IMR-90 (cell line): ENCODE measurements around the gene RAB3GAP2. TPM values are rescaled to one million over a fixed set of nuclear protein-coding genes. Genes with fewer than 3 reads are reported as not detected.

Experiments
- ATAC-seq: fragments of 200-7000 bp; cut with Tn5 transposase; 2 replicates; pipeline ENCODE4 v1.9.1; 2020; ENCODE audit warnings: low read depth, mild to moderate bottlenecking, moderate library complexity
- BruUV-seq: library from RNA; stranded (reverse); fragments of 400-500 nt; replicated peaks from 2 replicates; lab custom pipeline; 2021; lab: Mats Ljungman, UMichigan
- CTCF ChIA-PET: fragments of 300-600 bp; formaldehyde crosslinking; extraction: SDS; loops from one replicate; lab custom pipeline; 2021; ENCODE audit warnings: antibody characterized with exemption; lab: Yijun Ruan, JAX
- POLR2A ChIA-PET: fragments of 300-600 bp; sonication (Branson Sonifier 250); formaldehyde crosslinking; loops from one replicate; lab custom pipeline; 2022; ENCODE audit warnings: antibody characterized with exemption; ENCODE audit not compliant: unreplicated experiment; lab: Charles Lee
- DNase-seq: peaks from one replicate; pipeline ENCODE4 v3.0.0; 2013
- H2AFZ ChIP-seq: replicated peaks from 2 replicates; pipeline ENCODE3; 2013; ENCODE audit warnings: low read length, mild to moderate bottlenecking; ENCODE audit not compliant: poor library complexity
- H2AK5ac ChIP-seq: 2 replicates; pipeline ENCODE4 v1.6.1; 2013; ENCODE audit warnings: low read depth, low read length, inconsistent platforms
- H2AK9ac ChIP-seq: replicated peaks from 2 replicates; pipeline ENCODE3; 2013; ENCODE audit warnings: mild to moderate bottlenecking, low read depth, low read length, moderate library complexity; ENCODE audit not compliant: poor library complexity
- H2BK120ac ChIP-seq: 2 replicates; pipeline ENCODE4 v1.6.1; 2013; ENCODE audit warnings: low read depth, low read length, inconsistent platforms
- H2BK15ac ChIP-seq: 3 replicates; pipeline ENCODE4 v1.6.1; 2013; ENCODE audit warnings: low read depth, low read length, inconsistent platforms
- H2BK20ac ChIP-seq: 2 replicates; pipeline ENCODE4 v1.6.1; 2013; ENCODE audit warnings: low read depth, mild to moderate bottlenecking, inconsistent platforms, low read length, moderate library complexity
- H2BK5ac ChIP-seq: 2 replicates; pipeline ENCODE4 v1.6.1; 2013; ENCODE audit warnings: mild to moderate bottlenecking, low read depth, low read length, inconsistent platforms; ENCODE audit not compliant: poor library complexity, severe bottlenecking
- H3K14ac ChIP-seq: replicated peaks from 2 replicates; pipeline ENCODE4 v1.6.1; 2013; ENCODE audit warnings: low read depth, low read length, inconsistent platforms
- H3K18ac ChIP-seq: 2 replicates; pipeline ENCODE4 v1.6.1; 2013; ENCODE audit warnings: low read depth, low read length, control low read depth
- H3K23ac ChIP-seq: 2 replicates; pipeline ENCODE4 v1.6.1; 2013; ENCODE audit warnings: low read depth, low read length, inconsistent platforms
- H3K27ac ChIP-seq: 2 replicates; pipeline ENCODE4 v1.5.1; 2013; ENCODE audit warnings: mild to moderate bottlenecking, control low read depth, low read length; ENCODE audit not compliant: insufficient read depth
- H3K27me3 ChIP-seq: 2 replicates; pipeline ENCODE4 v1.6.1; 2013; ENCODE audit warnings: low read length; ENCODE audit not compliant: control insufficient read depth, insufficient read depth
- H3K36me3 ChIP-seq: 2 replicates; pipeline ENCODE4 v1.6.1; 2013; ENCODE audit warnings: low read length, mixed read lengths; ENCODE audit not compliant: control insufficient read depth, insufficient read depth
- H3K4ac ChIP-seq: 2 replicates; pipeline ENCODE4 v1.6.1; 2013; ENCODE audit warnings: low read depth, low read length, inconsistent platforms
- H3K4me1 ChIP-seq: 2 replicates; pipeline ENCODE4 v1.6.1; 2013; ENCODE audit warnings: low read length, mixed read lengths; ENCODE audit not compliant: control insufficient read depth, insufficient read depth
- H3K4me2 ChIP-seq: 2 replicates; pipeline ENCODE4 v1.6.1; 2013; ENCODE audit warnings: low read depth, mild to moderate bottlenecking, control low read depth, low read length, moderate library complexity
- H3K4me3 ChIP-seq: 2 replicates; pipeline ENCODE4 v1.5.1; 2013; ENCODE audit warnings: low read depth, mild to moderate bottlenecking, control low read depth, low read length, moderate library complexity; ENCODE audit not compliant: insufficient read depth
- H3K56ac ChIP-seq: 2 replicates; pipeline ENCODE4 v1.6.1; 2013; ENCODE audit warnings: low read length, inconsistent platforms; ENCODE audit not compliant: insufficient read depth; ENCODE audit errors: extremely low read depth
- H3K79me1 ChIP-seq, 2 experiments: 2 replicates each; pipeline ENCODE4 v1.6.1; 2013; ENCODE audit warnings: low read length in 2 of 2, inconsistent platforms in 1 of 2, low read depth in 1 of 2
- H3K9ac ChIP-seq: 2 replicates; pipeline ENCODE4 v1.6.1; 2013; ENCODE audit warnings: low read depth, low read length, control low read depth
- H3K9me1 ChIP-seq: 2 replicates; pipeline ENCODE4 v1.6.1; 2013; ENCODE audit warnings: low read length, inconsistent platforms; ENCODE audit not compliant: insufficient read depth
- H3K9me3 ChIP-seq: 2 replicates; pipeline ENCODE4 v1.6.1; 2013; ENCODE audit warnings: low read length; ENCODE audit not compliant: control insufficient read depth, insufficient read depth
- H4K20me1 ChIP-seq: 2 replicates; pipeline ENCODE4 v1.6.1; 2013; ENCODE audit warnings: low read length, inconsistent platforms; ENCODE audit not compliant: insufficient read depth
- H4K5ac ChIP-seq: 2 replicates; pipeline ENCODE4 v1.6.1; 2013; ENCODE audit warnings: mild to moderate bottlenecking, low read depth, low read length, control low read depth
- H4K8ac ChIP-seq, 2 experiments: 2 replicates each; pipeline ENCODE4 v1.6.1; 2013; ENCODE audit warnings: low read depth in 2 of 2, low read length in 2 of 2, control low read depth in 1 of 2, inconsistent platforms in 1 of 2
- H4K91ac ChIP-seq: 2 replicates; pipeline ENCODE4 v1.6.1; 2013; ENCODE audit warnings: low read depth, low read length, inconsistent platforms; ENCODE audit not compliant: insufficient read depth
- CHD1 ChIP-seq: IDR thresholded peaks from 2 replicates; pipeline ENCODE4 v1.6.1; 2012; ENCODE audit warnings: low read depth, low read length, improper control_type of control experiment
- FOS ChIP-seq: fragments of 150-350 bp; IDR thresholded peaks from 2 replicates; pipeline ENCODE4 v1.6.1; 2016; ENCODE audit warnings: low read depth, low read length
- MAZ ChIP-seq: IDR thresholded peaks from 2 replicates; pipeline ENCODE4 v1.6.1; 2012; ENCODE audit warnings: low read depth, mild to moderate bottlenecking, low read length, improper control_type of control experiment, moderate library complexity, borderline replicate concordance
- MXI1 ChIP-seq: IDR thresholded peaks from 2 replicates; pipeline ENCODE4 v1.6.1; 2012; ENCODE audit warnings: low read depth, mild to moderate bottlenecking, low read length, moderate library complexity, borderline replicate concordance
- POLR2A ChIP-seq: IDR thresholded peaks from 2 replicates; pipeline ENCODE4 v1.6.1; 2012; ENCODE audit warnings: mild to moderate bottlenecking, low read depth, low read length
- RAD21 ChIP-seq: IDR thresholded peaks from 2 replicates; pipeline ENCODE4 v1.6.1; 2012; ENCODE audit warnings: low read length, improper control_type of control experiment
- RCOR1 ChIP-seq: IDR thresholded peaks from 2 replicates; pipeline ENCODE4 v1.6.1; 2012; ENCODE audit warnings: mild to moderate bottlenecking, low read length, improper control_type of control experiment; ENCODE audit not compliant: insufficient replicate concordance
- RFX5 ChIP-seq: IDR thresholded peaks from 2 replicates; pipeline ENCODE4 v1.8.0; 2012; ENCODE audit warnings: low read depth, mild to moderate bottlenecking, low read length, moderate library complexity
- SMC3 ChIP-seq: fragments of 150-350 bp; IDR thresholded peaks from 2 replicates; pipeline ENCODE4 v1.6.1; 2016; ENCODE audit warnings: low read depth, mild to moderate bottlenecking, antibody characterized with exemption, low read length, moderate library complexity
- WGBS, 2 experiments: methylation state at CpG; one replicate each; pipeline versions ENCODE4 v1.1.5 to v1.1.7; 2013; ENCODE audit warnings: missing lambda C conversion rate in 2 of 2; ENCODE audit not compliant: insufficient read length in 1 of 2; ENCODE audit errors: extremely low coverage in 2 of 2; 5-methylcytosine and 5-hydroxymethylcytosine counted together
- dilution Hi-C: fragments of 300-500 bp; cut with HindIII; formaldehyde crosslinking; loops from one replicate; pipeline ENCODE4 v1.14.3; 2018; ENCODE audit warnings: low sequenced_read_pairs; ENCODE audit not compliant: unreplicated experiment
- in situ Hi-C: fragments of 300-500 bp; cut with MboI; formaldehyde crosslinking; loops from 3 replicates; pipeline ENCODE4 v1.14.3; 2019; ENCODE audit warnings: low sequenced_read_pairs, inconsistent platforms, mixed read lengths
- intact Hi-C: fragments of 100-400 bp; cut with micrococcal nuclease; formaldehyde crosslinking; loops from 2 replicates; pipeline ENCODE4 v1.10.0; 2022
- polyA plus RNA-seq, 3 experiments: library from polyadenylated mRNA; depleted of rRNA; stranded (reverse); fragments of >200 nt; gene quantifications; 2 replicates each; pipeline ENCODE4 v1.2.3, GENCODE V29; 2012; ENCODE audit warnings: low replicate concordance in 1 of 3
- total RNA-seq: library from RNA; depleted of rRNA; stranded (reverse); fragments of >200 nt; gene quantifications from 2 replicates; pipeline ENCODE4 v1.2.3, GENCODE V29; 2012
- TF ChIP-seq, protein P1 (sequence below): fragments of 150-350 bp; IDR thresholded peaks from 2 replicates; pipeline ENCODE4 v1.6.1; 2017; ENCODE audit warnings: mild to moderate bottlenecking, antibody characterized with exemption, low read length, low read depth
- TF ChIP-seq, protein P2 (sequence below): fragments of 150-350 bp; IDR thresholded peaks from 2 replicates; pipeline ENCODE4 v1.6.1; 2016; ENCODE audit warnings: low read depth, mild to moderate bottlenecking, low read length, moderate library complexity, borderline replicate concordance
- TF ChIP-seq, protein P3 (sequence below): conservative IDR thresholded peaks from 2 replicates; pipeline ENCODE4 v1.5.1; 2012; ENCODE audit warnings: mild to moderate bottlenecking, low read depth, low read length, improper control_type of control experiment

Gene RAB3GAP2
- total and polyA plus RNA-seq, 2 of the 4 experiments (the other 2 are of a cell fraction), result 12.3 to 37.8 TPM

DNA sequence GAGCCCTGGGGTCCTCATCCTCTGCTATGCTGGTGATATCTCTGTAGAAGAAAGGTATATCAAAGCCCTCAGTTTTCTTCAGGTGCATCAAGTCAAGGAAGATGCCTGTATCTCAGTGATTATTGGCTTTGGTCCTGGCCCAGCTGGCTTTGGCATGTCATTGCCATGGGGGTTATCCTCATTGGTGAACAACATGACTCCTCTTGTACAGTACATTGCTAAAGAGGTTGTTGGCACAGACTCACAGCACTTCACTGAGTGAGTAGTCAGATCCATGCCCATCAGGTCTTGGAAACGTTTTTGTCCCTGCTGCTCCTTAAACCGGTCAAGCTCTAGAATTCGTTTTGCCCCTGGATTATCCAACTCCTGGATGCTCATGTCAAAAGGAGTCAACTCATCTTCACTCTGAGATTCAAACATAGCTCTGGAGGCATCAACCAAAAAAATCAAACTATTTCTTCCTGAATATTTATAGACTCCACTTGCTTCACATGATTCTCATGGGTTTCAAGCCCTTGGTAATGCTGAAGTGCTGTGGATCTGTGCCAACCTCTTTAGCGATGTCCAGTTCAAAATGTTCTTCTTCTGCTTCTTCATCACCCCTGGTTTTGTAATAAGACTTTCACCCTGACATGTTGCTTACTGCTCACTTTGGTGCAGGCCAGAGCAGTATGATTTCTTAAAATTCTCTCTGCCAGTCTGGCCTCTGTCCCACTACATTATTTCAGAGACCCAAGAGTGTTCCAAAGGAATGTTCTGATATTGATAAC is 43.0 kb upstream of the RAB3GAP2 start:
- H2AK5ac ChIP-seq, result no peak overlapping the region
- H4K20me1 ChIP-seq, result no peaks in the 10 kb centered on the region
- ChIA-PET CTCF (no interaction called here), POLR2A (no interaction called here)
- no peaks in the 10 kb centered on the region for H3K9me3 ChIP-seq
- no peak overlapping the region for H2BK20ac ChIP-seq
- H3K18ac ChIP-seq, result no peak overlapping the region
- DNase-seq (no peak), ATAC-seq (no peak)
- WGBS, 2 experiments, result 52% methylated on average over 2 of the region's 4 CpGs; no CpG with 5 or more reads in 1 of the 2 experiments
- H4K8ac ChIP-seq, result no peak overlapping the region
- H2AK9ac ChIP-seq, result no peak overlapping the region
- no peak overlapping the region for H3K14ac ChIP-seq
- H3K4me1 ChIP-seq, result no peaks in the 10 kb centered on the region
- no peak overlapping the region for H2BK5ac ChIP-seq
- H3K4me2 ChIP-seq, result no peak overlapping the region
- in situ Hi-C loops (no loop called here), dilution Hi-C loops (no loop called here), intact Hi-C loops (no loop called here)
- H4K91ac ChIP-seq, result no peak overlapping the region
- H2AFZ ChIP-seq, result no peak overlapping the region
- no peak overlapping the region for H3K56ac ChIP-seq
- no peak overlapping the region for H3K4me3 ChIP-seq
- no peak overlapping the region for H3K9ac ChIP-seq
- no peaks in the 10 kb centered on the region for H3K9me1 ChIP-seq
- H3K27ac ChIP-seq, result no peak overlapping the region
- H4K5ac ChIP-seq, result no peak overlapping the region
- no peak overlapping the region for H2BK120ac ChIP-seq
- H3K27me3 ChIP-seq, result no peaks in the 10 kb centered on the region
- no peak overlapping the region for H3K4ac ChIP-seq
- H3K79me1 ChIP-seq, result no peaks in the 10 kb centered on the region
- no peaks in the 10 kb centered on the region for H3K36me3 ChIP-seq
- BruUV-seq, result no TSS peak
- H2BK15ac ChIP-seq, result no peak overlapping the region
- no peak overlapping the region for H3K23ac ChIP-seq
- no peak for TF ChIP-seq MAZ
- TF ChIP-seq, protein P1, sequence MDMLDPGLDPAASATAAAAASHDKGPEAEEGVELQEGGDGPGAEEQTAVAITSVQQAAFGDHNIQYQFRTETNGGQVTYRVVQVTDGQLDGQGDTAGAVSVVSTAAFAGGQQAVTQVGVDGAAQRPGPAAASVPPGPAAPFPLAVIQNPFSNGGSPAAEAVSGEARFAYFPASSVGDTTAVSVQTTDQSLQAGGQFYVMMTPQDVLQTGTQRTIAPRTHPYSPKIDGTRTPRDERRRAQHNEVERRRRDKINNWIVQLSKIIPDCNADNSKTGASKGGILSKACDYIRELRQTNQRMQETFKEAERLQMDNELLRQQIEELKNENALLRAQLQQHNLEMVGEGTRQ, result no peak
- TF ChIP-seq, protein P2, sequence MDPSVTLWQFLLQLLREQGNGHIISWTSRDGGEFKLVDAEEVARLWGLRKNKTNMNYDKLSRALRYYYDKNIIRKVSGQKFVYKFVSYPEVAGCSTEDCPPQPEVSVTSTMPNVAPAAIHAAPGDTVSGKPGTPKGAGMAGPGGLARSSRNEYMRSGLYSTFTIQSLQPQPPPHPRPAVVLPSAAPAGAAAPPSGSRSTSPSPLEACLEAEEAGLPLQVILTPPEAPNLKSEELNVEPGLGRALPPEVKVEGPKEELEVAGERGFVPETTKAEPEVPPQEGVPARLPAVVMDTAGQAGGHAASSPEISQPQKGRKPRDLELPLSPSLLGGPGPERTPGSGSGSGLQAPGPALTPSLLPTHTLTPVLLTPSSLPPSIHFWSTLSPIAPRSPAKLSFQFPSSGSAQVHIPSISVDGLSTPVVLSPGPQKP, result no peak
- TF ChIP-seq CHD1, result no peak
- no peak for TF ChIP-seq FOS
- no peak for TF ChIP-seq RAD21
- TF ChIP-seq, protein P3, sequence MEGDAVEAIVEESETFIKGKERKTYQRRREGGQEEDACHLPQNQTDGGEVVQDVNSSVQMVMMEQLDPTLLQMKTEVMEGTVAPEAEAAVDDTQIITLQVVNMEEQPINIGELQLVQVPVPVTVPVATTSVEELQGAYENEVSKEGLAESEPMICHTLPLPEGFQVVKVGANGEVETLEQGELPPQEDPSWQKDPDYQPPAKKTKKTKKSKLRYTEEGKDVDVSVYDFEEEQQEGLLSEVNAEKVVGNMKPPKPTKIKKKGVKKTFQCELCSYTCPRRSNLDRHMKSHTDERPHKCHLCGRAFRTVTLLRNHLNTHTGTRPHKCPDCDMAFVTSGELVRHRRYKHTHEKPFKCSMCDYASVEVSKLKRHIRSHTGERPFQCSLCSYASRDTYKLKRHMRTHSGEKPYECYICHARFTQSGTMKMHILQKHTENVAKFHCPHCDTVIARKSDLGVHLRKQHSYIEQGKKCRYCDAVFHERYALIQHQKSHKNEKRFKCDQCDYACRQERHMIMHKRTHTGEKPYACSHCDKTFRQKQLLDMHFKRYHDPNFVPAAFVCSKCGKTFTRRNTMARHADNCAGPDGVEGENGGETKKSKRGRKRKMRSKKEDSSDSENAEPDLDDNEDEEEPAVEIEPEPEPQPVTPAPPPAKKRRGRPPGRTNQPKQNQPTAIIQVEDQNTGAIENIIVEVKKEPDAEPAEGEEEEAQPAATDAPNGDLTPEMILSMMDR, result no peak
- no peak for TF ChIP-seq MXI1
- TF ChIP-seq RFX5, result no peak
- no peak for TF ChIP-seq SMC3
- no peak for TF ChIP-seq RCOR1
- TF ChIP-seq POLR2A, result no peak
